HepG2 (cell line): ENCODE data around the gene ERVH48-1. TPM values are rescaled to one million over a fixed set of nuclear protein-coding genes. Genes with fewer than 3 reads are reported as not detected.

Experiments used
- ATAC-seq: fragments of 200-7000 bp; cut with Tn5 transposase; 3 replicates; pipeline ENCODE4 v1.9.1; 2020; ENCODE audit warnings: mild to moderate bottlenecking, moderate library complexity
- BruUV-seq: library from RNA; stranded (reverse); fragments of 400-500 nt; replicated peaks from 2 replicates; lab custom pipeline; 2021; lab: Mats Ljungman, UMichigan
- CTCF ChIA-PET: fragments of 300-600 bp; formaldehyde crosslinking; extraction: SDS; loops from one replicate; lab custom pipeline; 2021; ENCODE audit warnings: low total read pairs, inconsistent platforms, low intra/inter-chr PET ratio; lab: Yijun Ruan, JAX
- POLR2A ChIA-PET: fragments of 350-600 bp; sonication (Branson Sonifier 250); formaldehyde crosslinking; loops from one replicate; lab custom pipeline; 2020; ENCODE audit warnings: antibody characterized with exemption, inconsistent platforms; lab: Yijun Ruan, JAX
- DNase-seq: peaks from one replicate; pipeline ENCODE4 v3.0.0-alpha.2; 2015; ENCODE audit warnings: low spot score
- FAIRE-seq: peaks from 3 replicates; lab custom pipeline; 2011; peaks lifted over from hg19 to GRCh38; lab: Jason Lieb, UNC
- H2AFZ ChIP-seq: one replicate; pipeline ENCODE4 v1.6.1; 2011; ENCODE audit warnings: low read length, inconsistent platforms
- H3K27ac ChIP-seq: fragments of 300-600 bp; 3 replicates; pipeline ENCODE4 v1.8.0; 2011; ENCODE audit warnings: mixed run types, mild to moderate bottlenecking, mixed read lengths, low read length, inconsistent platforms; ENCODE audit not compliant: insufficient read depth; ENCODE audit errors: extremely low read length
- H3K27me3 ChIP-seq, 2 experiments: fragments of 200-600 bp in 1 of 2; 2 replicates in 1 of 2; 3 replicates in 1 of 2; pipeline versions ENCODE4 v1.6.0 to v1.8.0; 2011; ENCODE audit warnings: low read length in 2 of 2, mild to moderate bottlenecking in 2 of 2, moderate library complexity in 2 of 2, inconsistent platforms in 1 of 2; ENCODE audit not compliant: insufficient read depth in 2 of 2, control insufficient read depth in 1 of 2
- H3K36me3 ChIP-seq, 2 experiments: fragments of 200-600 bp in 1 of 2; replicated peaks in 1 of 2; 2 replicates in 1 of 2; 3 replicates in 1 of 2; pipeline versions ENCODE4 v1.5.1 to v1.8.0; 2011; ENCODE audit warnings: low read length in 2 of 2, inconsistent platforms in 1 of 2; ENCODE audit not compliant: insufficient read depth in 2 of 2, control insufficient read depth in 1 of 2
- H3K4me1 ChIP-seq: 2 replicates; pipeline ENCODE4 v1.5.1; 2012; ENCODE audit warnings: low read length, inconsistent platforms; ENCODE audit not compliant: insufficient read depth
- H3K4me2 ChIP-seq: 2 replicates; pipeline ENCODE4 v1.6.0; 2011; ENCODE audit warnings: low read depth, low read length, inconsistent platforms
- H3K4me3 ChIP-seq, 3 experiments: fragments of 200-600 bp in 1 of 3; sonication (generic), shearing (Covaris generic) in 1 of 3; replicated peaks in 1 of 3; 2 replicates each; pipeline ENCODE4 v1.5.1; 2011 to 2016; ENCODE audit warnings: low read length in 3 of 3, inconsistent platforms in 2 of 3, low read depth in 2 of 3, mild to moderate bottlenecking in 2 of 3, control low read depth in 1 of 3, mixed read lengths in 1 of 3; ENCODE audit not compliant: insufficient read depth in 1 of 3
- H3K79me2 ChIP-seq: one replicate; pipeline ENCODE4 v1.6.1; 2011; ENCODE audit warnings: low read length, inconsistent platforms; ENCODE audit not compliant: insufficient read depth
- H3K9ac ChIP-seq: 2 replicates; pipeline ENCODE4 v1.6.0; 2011; ENCODE audit warnings: mild to moderate bottlenecking, low read depth, low read length, inconsistent platforms; ENCODE audit not compliant: insufficient read depth
- H3K9me3 ChIP-seq: 2 replicates; pipeline ENCODE4 v1.5.1; 2012; ENCODE audit warnings: mild to moderate bottlenecking, low read length
- H4K20me1 ChIP-seq: 2 replicates; pipeline ENCODE4 v1.6.0; 2011; ENCODE audit warnings: inconsistent platforms, mild to moderate bottlenecking, low read length, moderate library complexity; ENCODE audit not compliant: insufficient read depth
- BORCS8-MEF2B ChIP-seq: sonication (generic); formaldehyde crosslinking; IDR thresholded peaks from 2 replicates; pipeline ENCODE4 v1.8.0; 2022; ENCODE audit warnings: mild to moderate bottlenecking, missing genetic modification reagents
- DR1 ChIP-seq: sonication (generic); formaldehyde crosslinking; IDR thresholded peaks from 2 replicates; pipeline ENCODE4 v1.8.0; 2021; ENCODE audit warnings: mild to moderate bottlenecking, missing genetic modification reagents, inconsistent platforms
- ELF3 ChIP-seq: IDR thresholded peaks from 2 replicates; pipeline ENCODE4 v1.6.1; 2016; ENCODE audit warnings: missing genetic modification reagents, missing compliant biosample characterization
- GABPA ChIP-seq, 2 experiments: IDR thresholded peaks; 2 replicates each; pipeline ENCODE4 v1.6.1; 2011 to 2016; ENCODE audit warnings: low read depth in 2 of 2, low read length in 1 of 2, missing biosample characterization in 1 of 2, missing genetic modification characterization in 1 of 2
- MTA1 ChIP-seq: sonication (generic); formaldehyde crosslinking; IDR thresholded peaks from 2 replicates; pipeline ENCODE4 v1.4.0; 2020; ENCODE audit warnings: missing genetic modification reagents, mild to moderate bottlenecking, borderline replicate concordance
- ZBTB3 ChIP-seq: sonication (generic); formaldehyde crosslinking; IDR thresholded peaks from 2 replicates; pipeline ENCODE4 v1.4.0; 2020; ENCODE audit warnings: low read depth, mild to moderate bottlenecking, moderate library complexity, missing genetic modification reagents, borderline replicate concordance
- ZNF224 ChIP-seq: sonication (generic); formaldehyde crosslinking; IDR thresholded peaks from 2 replicates; pipeline ENCODE4 v1.5.0; 2020; ENCODE audit warnings: mild to moderate bottlenecking, missing genetic modification reagents
- ZNF24 ChIP-seq: fragments of 450-650 bp; IDR thresholded peaks from 2 replicates; pipeline ENCODE4 v1.6.1; 2017; ENCODE audit warnings: antibody characterized with exemption, mild to moderate bottlenecking
- ZNF354B ChIP-seq: sonication (generic); formaldehyde crosslinking; IDR thresholded peaks from 2 replicates; pipeline ENCODE4 v1.8.0; 2022; ENCODE audit warnings: mild to moderate bottlenecking, missing genetic modification reagents
- ZNF431 ChIP-seq: sonication (generic); formaldehyde crosslinking; IDR thresholded peaks from 2 replicates; pipeline ENCODE4 v1.9.0; 2022; ENCODE audit warnings: missing genetic modification reagents, low read depth, mild to moderate bottlenecking, borderline replicate concordance
- WGBS: methylation state at CpG from one replicate; pipeline ENCODE4 v1.1.6; 2017; ENCODE audit warnings: low lambda C conversion rate; 5-methylcytosine and 5-hydroxymethylcytosine counted together
- in situ Hi-C: cut with HindIII; loops from 2 replicates; pipeline ENCODE4 v1.10.0; 2017; ENCODE audit warnings: low pct_unique_long_range_greater_than_20kb; ENCODE audit not compliant: extremely low pct_ligation_motif_present
- intact Hi-C: fragments of 100-400 bp; cut with micrococcal nuclease; formaldehyde crosslinking; loops from one replicate; pipeline ENCODE4 v1.10.0; 2022; ENCODE audit not compliant: unreplicated experiment
- polyA plus RNA-seq, 8 experiments: library from polyadenylated mRNA; depleted of rRNA in 3 of 8; stranded (reverse) in 7 of 8; unstranded in 1 of 8; fragments of >200 nt; fragmentation: Illumina TruSeq in 4 of 8; extraction: Trizol in 4 of 8; gene quantifications; 2 replicates each; pipeline versions ENCODE4 v1.2.1 to v1.2.3, GENCODE V29; 2011 to 2016; ENCODE audit warnings: low read depth in 4 of 8, missing spikeins in 1 of 8, mixed read lengths in 1 of 8; ENCODE audit not compliant: insufficient read depth in 1 of 8
- total RNA-seq, 5 experiments: library from RNA; depleted of rRNA; stranded (reverse); fragments of >200 nt; fragmentation: Illumina TruSeq; extraction: Trizol; gene quantifications; 2 replicates each; pipeline ENCODE4 v1.2.3, GENCODE V29; 2016; ENCODE audit warnings: low read depth in 1 of 5

ERVH48-1 gene
- total and polyA plus RNA-seq, 2 of the 13 experiments (the other 11 are each of a cell fraction or from before 2014, with no cell fraction given) = 1.8 TPM; not detected in 1

DNA sequence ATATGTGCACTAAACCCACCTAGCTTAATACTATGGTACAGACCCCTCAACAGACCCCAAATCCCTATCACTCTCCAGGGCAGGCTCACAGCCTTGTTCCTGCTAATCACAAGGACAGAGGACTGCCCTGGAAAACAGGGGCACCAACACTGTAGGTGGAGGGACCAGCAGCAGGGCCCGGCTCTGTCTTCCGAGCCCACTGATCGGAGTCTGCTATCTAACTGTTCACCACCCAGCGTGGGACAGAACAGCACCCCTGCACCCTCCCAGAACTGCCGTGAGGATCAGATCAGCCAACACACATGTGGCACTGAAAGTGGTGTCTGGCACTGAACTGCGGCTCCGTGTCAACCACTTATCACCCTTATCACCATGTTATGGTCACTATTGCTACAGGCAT lies 52.3 kb downstream of the ERVH48-1 start:
- no peak for TF ChIP-seq DR1 (CRISPR knock-in tag)
- no peak for TF ChIP-seq ZBTB3 (CRISPR knock-in tag)
- TF ChIP-seq ZNF24 = no peak
- TF ChIP-seq ZNF354B (CRISPR knock-in tag) = no peak
- TF ChIP-seq MTA1 (CRISPR knock-in tag) = no peak
- TF ChIP-seq BORCS8-MEF2B (CRISPR knock-in tag) = no peak
- TF ChIP-seq ZNF431 (CRISPR knock-in tag) = no peak
- no peak for TF ChIP-seq ELF3 (CRISPR knock-in tag)
- no peak for TF ChIP-seq GABPA (IDR thresholded peaks at IDR 0.05; ENCODE audit: low read depth, low read length)
- no peak for TF ChIP-seq GABPA (CRISPR knock-in tag; IDR thresholded peaks at IDR 0.05; ENCODE audit: low read depth)
- TF ChIP-seq ZNF224 = no peak
- H3K36me3 ChIP-seq = peaks cover 27 to 63% of the 10 kb centered on the region in 2 experiments
- no TSS peak for BruUV-seq
- FAIRE-seq (no peak), DNase-seq (no peak), ATAC-seq (no peak)
- no peak overlapping the region for H2AFZ ChIP-seq
- H3K27me3 ChIP-seq = no peaks in the 10 kb centered on the region
- POLR2A ChIA-PET = interaction anchor here (0.7 to 1.1 kb wide), 2 partner anchors 20 to 116 kb away, joined by 3 read pairs; partner anchors contain the start of gene NDUFV3
- intact Hi-C loops (no loop called here), in situ Hi-C loops (no loop called here)
- 97% methylated on average over 5 of the region's 7 CpGs for WGBS
- no peak overlapping the region for H3K4me3 ChIP-seq
- H3K4me2 ChIP-seq = no peak overlapping the region
- H3K9ac ChIP-seq = no peak overlapping the region
- CTCF ChIA-PET = no interaction called here
- no peaks in the 10 kb centered on the region for H4K20me1 ChIP-seq
- no peak overlapping the region for H3K27ac ChIP-seq
- peaks cover 13% of the 10 kb centered on the region for H3K4me1 ChIP-seq
- no peaks in the 10 kb centered on the region for H3K9me3 ChIP-seq
- H3K79me2 ChIP-seq = peaks cover 27% of the 10 kb centered on the region
